OCI-LY3 (cell line): Measurements from ENCODE around the gene MTHFR.

Source experiments
- H2AFZ ChIP-seq: fragments of 200-600, 300-600 bp; shearing (Covaris generic); 2 replicates; pipeline ENCODE4 v1.6.0; 2014; ENCODE audit warnings: antibody characterized with exemption, low read depth, low read length
- H3K27ac ChIP-seq: fragments of 200-600, 300-600 bp; sonication (generic); 2 replicates; pipeline ENCODE4 v1.5.1; 2014; ENCODE audit warnings: mild to moderate bottlenecking, low read length, moderate library complexity, mixed read lengths
- H3K27me3 ChIP-seq: fragments of 200-600, 300-600 bp; sonication (generic); 2 replicates; pipeline ENCODE4 v1.6.1; 2014; ENCODE audit warnings: low read depth, low read length, mixed read lengths
- H3K36me3 ChIP-seq: fragments of 200-600, 300-600 bp; sonication (generic); replicated peaks from 2 replicates; pipeline ENCODE3; 2014; ENCODE audit warnings: low read depth, low read length, mixed read lengths
- H3K4me1 ChIP-seq: fragments of 300-600, 200-600 bp; sonication (generic); 2 replicates; pipeline ENCODE4 v1.6.1; 2014; ENCODE audit warnings: low read length, mixed read lengths
- H3K4me2 ChIP-seq: fragments of 200-600, 300-600 bp; sonication (generic); 2 replicates; pipeline ENCODE4 v1.6.1; 2014; ENCODE audit warnings: low read length, mixed read lengths
- H3K4me3 ChIP-seq: fragments of 300-600, 200-600 bp; sonication (generic); 2 replicates; pipeline ENCODE4 v1.5.1; 2014; ENCODE audit warnings: antibody characterized with exemption, mild to moderate bottlenecking, low read length, moderate library complexity
- H3K79me2 ChIP-seq: fragments of 300-600, 200-600 bp; shearing (Covaris generic); 2 replicates; pipeline ENCODE4 v1.6.1; 2014; ENCODE audit warnings: mild to moderate bottlenecking, low read length, mixed read lengths
- H3K9ac ChIP-seq: fragments of 300-600, 200-600 bp; shearing (Covaris generic); 2 replicates; pipeline ENCODE4 v1.6.0; 2014; ENCODE audit warnings: mild to moderate bottlenecking, low read length, moderate library complexity
- H3K9me3 ChIP-seq: fragments of 200-600, 300-600 bp; shearing (Covaris generic); 2 replicates; pipeline ENCODE4 v1.6.1; 2014; ENCODE audit warnings: low read length, mixed read lengths; ENCODE audit not compliant: insufficient read depth
- H4K20me1 ChIP-seq: fragments of 200-600, 300-600 bp; sonication (generic); 2 replicates; pipeline ENCODE4 v1.6.1; 2016; ENCODE audit warnings: low read length, mixed read lengths; ENCODE audit not compliant: insufficient read depth
- EZH2phosphoT487 ChIP-seq: fragments of 200-600 bp; shearing (Covaris generic); IDR thresholded peaks from 2 replicates; pipeline ENCODE4 v1.6.1; 2018; ENCODE audit warnings: antibody characterized with exemption, mixed run types, low read depth
- TF ChIP-seq, protein P1 (sequence below): fragments of 200-600, 300-600 bp; sonication (generic); IDR thresholded peaks from 2 replicates; pipeline ENCODE4 v1.5.1; 2014; ENCODE audit warnings: antibody characterized with exemption, low read length, low read depth

The MTHFR gene

DNA sequence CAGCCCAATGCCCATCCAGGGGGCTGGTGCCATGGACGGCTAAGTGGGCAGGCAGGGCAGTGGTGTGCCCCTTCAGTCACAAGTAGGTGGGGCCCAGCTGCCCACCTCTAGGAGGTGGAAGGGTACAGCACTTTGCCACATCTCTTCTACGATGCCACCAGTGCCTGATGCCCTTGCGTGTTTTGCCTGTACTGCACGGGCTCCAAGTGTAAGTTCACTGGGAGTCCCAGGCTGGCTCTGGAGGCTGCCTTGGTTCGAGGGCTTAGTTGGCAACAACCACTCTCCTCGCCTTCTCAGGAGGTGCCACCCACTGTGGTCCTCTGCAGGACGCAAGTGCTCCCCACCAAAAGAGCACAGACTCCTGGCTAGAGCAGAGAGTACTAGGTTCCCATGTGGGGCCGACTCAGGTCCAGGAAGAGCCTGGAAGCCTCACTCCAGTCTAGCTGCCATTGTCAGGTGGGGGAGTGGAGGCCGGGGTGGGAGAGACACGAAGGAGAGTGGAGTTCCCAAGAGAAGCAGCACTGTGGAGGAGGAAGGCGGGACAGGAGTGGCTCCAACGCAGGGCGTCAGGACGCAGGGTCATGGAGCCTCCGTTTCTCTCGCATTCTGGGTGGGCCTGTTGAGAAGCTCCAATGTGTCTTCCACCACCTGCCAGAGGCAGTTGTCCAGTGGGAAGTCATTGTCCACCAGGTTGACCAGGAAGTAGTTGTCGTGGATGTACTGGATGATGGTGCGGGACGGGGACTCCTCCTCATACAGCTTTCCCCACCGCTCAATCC is 15.5 kb downstream of the MTHFR start:
- Histone ChIP-seq H3K27ac (no peak overlapping the region), H3K4me1 (peaks cover 27% of the 10 kb centered on the region), H4K20me1 (no peaks in the 10 kb centered on the region), H3K36me3 (no peaks in the 10 kb centered on the region), H3K4me2 (0 out of 2 replicates have a peak overlapping the region, but pooled peaks have one; percentile 44), H3K27me3 (no peaks in the 10 kb centered on the region), H3K79me2 (no peaks in the 10 kb centered on the region), H3K4me3 (no peak overlapping the region), H3K9ac (no peak overlapping the region), H3K9me3 (no peaks in the 10 kb centered on the region), H2AFZ (no peak overlapping the region)
- no peak for TF ChIP-seq EZH2phosphoT487
- TF ChIP-seq, protein P1, sequence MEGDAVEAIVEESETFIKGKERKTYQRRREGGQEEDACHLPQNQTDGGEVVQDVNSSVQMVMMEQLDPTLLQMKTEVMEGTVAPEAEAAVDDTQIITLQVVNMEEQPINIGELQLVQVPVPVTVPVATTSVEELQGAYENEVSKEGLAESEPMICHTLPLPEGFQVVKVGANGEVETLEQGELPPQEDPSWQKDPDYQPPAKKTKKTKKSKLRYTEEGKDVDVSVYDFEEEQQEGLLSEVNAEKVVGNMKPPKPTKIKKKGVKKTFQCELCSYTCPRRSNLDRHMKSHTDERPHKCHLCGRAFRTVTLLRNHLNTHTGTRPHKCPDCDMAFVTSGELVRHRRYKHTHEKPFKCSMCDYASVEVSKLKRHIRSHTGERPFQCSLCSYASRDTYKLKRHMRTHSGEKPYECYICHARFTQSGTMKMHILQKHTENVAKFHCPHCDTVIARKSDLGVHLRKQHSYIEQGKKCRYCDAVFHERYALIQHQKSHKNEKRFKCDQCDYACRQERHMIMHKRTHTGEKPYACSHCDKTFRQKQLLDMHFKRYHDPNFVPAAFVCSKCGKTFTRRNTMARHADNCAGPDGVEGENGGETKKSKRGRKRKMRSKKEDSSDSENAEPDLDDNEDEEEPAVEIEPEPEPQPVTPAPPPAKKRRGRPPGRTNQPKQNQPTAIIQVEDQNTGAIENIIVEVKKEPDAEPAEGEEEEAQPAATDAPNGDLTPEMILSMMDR: no peak

DNA sequence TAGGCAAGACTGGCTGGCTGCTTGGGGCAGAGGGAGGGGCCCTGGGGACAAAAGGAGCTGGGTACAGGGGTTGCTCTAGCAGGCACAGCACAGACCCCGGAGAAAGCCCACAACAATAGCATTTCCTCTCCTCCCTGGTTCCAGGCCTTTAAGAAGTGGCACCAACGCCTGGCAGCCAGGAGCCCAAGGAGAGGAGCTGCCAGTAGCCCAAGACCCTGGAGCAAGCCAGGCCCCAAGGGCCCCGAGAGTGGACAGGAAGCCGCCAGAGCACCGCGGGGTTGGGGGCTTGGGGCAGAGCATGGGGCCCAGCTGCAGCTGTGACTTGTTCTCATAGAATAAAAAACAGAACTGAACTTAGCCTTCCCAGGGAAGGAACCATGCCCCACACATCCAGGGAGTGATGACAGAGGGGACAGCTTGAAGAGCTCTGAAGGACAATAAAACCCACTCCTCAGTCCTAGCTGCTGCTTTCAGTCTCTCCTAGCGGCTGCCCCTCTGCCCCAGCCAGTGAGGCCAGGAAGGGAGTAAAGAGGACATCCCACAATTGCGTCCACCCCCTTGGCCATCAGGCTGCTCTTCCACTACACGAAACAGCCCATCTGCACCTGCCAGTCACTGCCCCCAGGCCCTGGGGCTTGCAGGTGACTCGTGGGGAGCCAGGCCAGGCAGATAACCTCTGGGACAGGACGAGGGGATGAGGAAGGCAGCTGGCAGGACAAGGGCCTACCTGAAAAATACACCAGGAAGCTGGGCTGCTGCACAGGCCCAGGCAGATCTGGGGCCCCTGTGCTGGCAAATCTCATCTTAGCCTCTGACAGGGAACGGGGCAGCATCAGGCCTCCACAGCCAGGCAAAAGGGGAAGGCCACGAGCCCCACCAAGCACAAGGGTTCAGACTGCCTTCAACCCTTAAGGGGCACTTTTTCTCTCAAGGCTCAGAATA is 16.4 kb downstream of the MTHFR start:
- Histone ChIP-seq H3K4me1 (peaks cover 28% of the 10 kb centered on the region), H3K27ac (no peak overlapping the region), H3K9ac (no peak overlapping the region), H3K36me3 (no peaks in the 10 kb centered on the region), H4K20me1 (no peaks in the 10 kb centered on the region), H3K79me2 (no peaks in the 10 kb centered on the region), H3K9me3 (no peaks in the 10 kb centered on the region), H3K4me2 (no peak overlapping the region), H2AFZ (no peak overlapping the region), H3K4me3 (no peak overlapping the region), H3K27me3 (no peaks in the 10 kb centered on the region)
- no peak for TF ChIP-seq EZH2phosphoT487
- TF ChIP-seq, protein P1: no peak

DNA sequence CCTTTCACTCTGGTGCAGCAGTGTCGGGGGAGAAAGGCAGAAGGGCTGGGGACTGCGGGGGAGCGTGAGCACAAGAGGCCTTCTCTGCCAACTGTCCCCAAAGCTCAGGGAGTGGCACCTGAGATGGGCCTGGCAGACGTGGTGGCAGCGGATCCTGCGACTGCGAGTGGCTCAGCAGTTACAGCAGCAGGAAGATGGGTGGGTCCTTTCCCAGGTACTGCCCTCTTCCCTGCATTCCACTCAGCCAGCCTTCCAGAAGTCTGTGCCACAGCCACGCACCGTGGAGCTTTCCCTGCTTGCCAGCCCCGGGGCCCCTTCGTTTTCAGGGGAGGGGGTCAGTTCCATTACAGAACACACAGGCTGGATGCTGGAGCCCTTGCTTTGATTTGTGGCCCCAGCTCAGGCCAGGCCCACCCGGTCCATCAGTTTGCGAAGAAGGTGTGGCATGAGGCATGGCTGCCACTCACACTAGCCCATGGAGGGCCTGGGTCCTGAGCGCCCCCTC is 17.2 kb downstream of the MTHFR start:
- H3K9me3 ChIP-seq: no peaks in the 10 kb centered on the region
- H3K27ac ChIP-seq: no peak overlapping the region
- H3K9ac ChIP-seq: no peak overlapping the region

More for the DNA sequence above, 17.2 kb downstream of the MTHFR start:
- Histone ChIP-seq H3K4me1 (peaks cover 28% of the 10 kb centered on the region), H3K4me2 (no peak overlapping the region), H3K36me3 (no peaks in the 10 kb centered on the region), H4K20me1 (no peaks in the 10 kb centered on the region), H3K27me3 (no peaks in the 10 kb centered on the region), H2AFZ (no peak overlapping the region), H3K4me3 (no peak overlapping the region), H3K79me2 (no peaks in the 10 kb centered on the region)
- TF ChIP-seq EZH2phosphoT487: no peak
- TF ChIP-seq, protein P1: no peak
